HG02852 (cell line): Measurements from ENCODE around the gene HPN.
"Not testable (repeated sequence)": the region's sequence is repeated elsewhere in the genome, so short reads cannot be mapped to it uniquely, and the experiment has no call there.

Experiments
- ATAC-seq: cut with Tn5 transposase; IDR thresholded peaks from one replicate; pipeline ENCODE4 v1.9.1; 2021; ENCODE audit warnings: mild to moderate bottlenecking, moderate library complexity; ENCODE audit not compliant: unreplicated experiment

Gene HPN

GRCh38 chr19:35042056-35042730 lies 672 bp downstream of the HPN start:
- ATAC-seq = no peak

GRCh38 chr19:35042954-35043604 lies 1.6 kb downstream of the HPN start:
- no peak for ATAC-seq

GRCh38 chr19:35043906-35044305 lies 2.4 kb downstream of the HPN start:
- ATAC-seq = no peak

GRCh38 chr19:35044317-35045117 lies 3.0 kb downstream of the HPN start:
- no peak for ATAC-seq

GRCh38 chr19:35045667-35046300 lies 4.3 kb downstream of the HPN start:
- no peak for ATAC-seq

GRCh38 chr19:35046461-35046860 lies 4.9 kb downstream of the HPN start:
- ATAC-seq = no peak

GRCh38 chr19:35048911-35049411 lies 7.4 kb downstream of the HPN start:
- no peak for ATAC-seq

- no peak for ATAC-seq
These were observed 7.9 kb downstream of the HPN start for GRCh38 chr19:35049456-35049855.

GRCh38 chr19:35050662-35051061 lies 9.1 kb downstream of the HPN start:
- not testable (repeated sequence) for ATAC-seq

- not testable (repeated sequence) for ATAC-seq
These were observed 9.7 kb downstream of the HPN start for GRCh38 chr19:35051268-35051667.

- no peak for ATAC-seq
These were observed 10.3 kb downstream of the HPN start for GRCh38 chr19:35051796-35052195.

- ATAC-seq = no peak
These were observed 11.2 kb downstream of the HPN start for GRCh38 chr19:35052599-35053190.

- no peak for ATAC-seq
These were observed 12.3 kb downstream of the HPN start for GRCh38 chr19:35053667-35054293.

GRCh38 chr19:35054626-35055025 lies 13.1 kb downstream of the HPN start:
- no peak for ATAC-seq

GRCh38 chr19:35055715-35056179 lies 14.2 kb downstream of the HPN start:
- no peak for ATAC-seq

GRCh38 chr19:35056513-35057063 lies 15.1 kb downstream of the HPN start:
- no peak for ATAC-seq

- ATAC-seq = no peak
These were observed 16.8 kb downstream of the HPN start for GRCh38 chr19:35058370-35058769.

GRCh38 chr19:35059006-35059798 lies 17.7 kb downstream of the HPN start:
- no peak for ATAC-seq

- ATAC-seq = no peak
These were observed 18.2 kb downstream of the HPN start for GRCh38 chr19:35059799-35060091.
